CD4-positive, alpha-beta T cell (primary cell): ENCODE measurements around the gene UBE2E1. TPM values are rescaled to one million over a fixed set of nuclear protein-coding genes. Genes with fewer than 3 reads are reported as not detected.

ENCODE experiments used
- ATAC-seq: fragments of 200-7000 bp; cut with Tn5 transposase; one replicate; pipeline ENCODE4 v1.10.0; 2022; ENCODE audit warnings: mild to moderate bottlenecking; ENCODE audit not compliant: poor library complexity
- CTCF ChIA-PET: fragments of 350-600 bp; sonication (Branson Sonifier 250); formaldehyde crosslinking; loops from one replicate; lab custom pipeline; 2021; ENCODE audit warnings: antibody characterized with exemption, inconsistent platforms; lab: Charles Lee
- POLR2A ChIA-PET: fragments of 350-600 bp; sonication (Branson Sonifier 250); formaldehyde crosslinking; loops from one replicate; lab custom pipeline; 2021; ENCODE audit warnings: antibody characterized with exemption, inconsistent platforms; lab: Charles Lee
- DNase-seq, 14 experiments: peaks; one replicate each; pipeline ENCODE4 v3.0.0-alpha.2; 2013 to 2020; ENCODE audit warnings: mixed read lengths in 2 of 14
- H3K27ac ChIP-seq, 2 donors: one replicate each; pipeline versions ENCODE4 v1.5.1 to v1.7.0; 2013; ENCODE audit warnings: low read length in 2 of 2, low read depth in 1 of 2, mild to moderate bottlenecking in 1 of 2
- H3K27me3 ChIP-seq, 2 experiments: 1 replicate in 1 of 2; 2 replicates in 1 of 2; pipeline versions ENCODE4 v1.6.1 to v1.7.0; 2013; ENCODE audit warnings: low read length in 2 of 2, control low read depth in 1 of 2, mild to moderate bottlenecking in 1 of 2, moderate library complexity in 1 of 2; ENCODE audit not compliant: insufficient read depth in 2 of 2, control insufficient read depth in 1 of 2
- H3K36me3 ChIP-seq: one replicate; pipeline ENCODE4 v1.6.1; 2013; ENCODE audit warnings: low read length, control low read depth; ENCODE audit not compliant: insufficient read depth
- H3K4me1 ChIP-seq: one replicate; pipeline ENCODE4 v1.6.1; 2013; ENCODE audit warnings: low read length, control low read depth; ENCODE audit not compliant: insufficient read depth
- H3K4me3 ChIP-seq: one replicate; pipeline ENCODE4 v1.5.1; 2013; ENCODE audit warnings: mild to moderate bottlenecking, low read length, moderate library complexity
- H3K9me3 ChIP-seq, 2 experiments: 1 replicate in 1 of 2; 2 replicates in 1 of 2; pipeline versions ENCODE4 v1.6.1 to v1.7.0; 2013; ENCODE audit warnings: low read length in 2 of 2, mild to moderate bottlenecking in 2 of 2, control low read depth in 1 of 2, moderate library complexity in 1 of 2; ENCODE audit not compliant: control insufficient read depth in 1 of 2, insufficient read depth in 1 of 2
- H3K27ac Mint-ChIP-seq: one replicate; pipeline ENCODE4 v1.8.0; 2020; ENCODE audit warnings: mixed read lengths
- H3K27me3 Mint-ChIP-seq: one replicate; pipeline ENCODE4 v1.8.0; 2021; ENCODE audit warnings: mixed read lengths
- H3K36me3 Mint-ChIP-seq: one replicate; pipeline ENCODE4 v1.8.0; 2021; ENCODE audit warnings: low read depth, mixed read lengths
- H3K4me1 Mint-ChIP-seq: one replicate; pipeline ENCODE4 v1.8.0; 2021; ENCODE audit warnings: low read depth, mixed read lengths
- H3K4me3 Mint-ChIP-seq: one replicate; pipeline ENCODE4 v1.8.0; 2020; ENCODE audit warnings: mild to moderate bottlenecking, mixed read lengths
- H3K9me3 Mint-ChIP-seq: one replicate; pipeline ENCODE4 v1.8.0; 2020; ENCODE audit warnings: mixed read lengths
- CTCF ChIP-seq: fragments of 200-600 bp; IDR thresholded peaks from one replicate; pipeline ENCODE4 v1.8.0; 2022; ENCODE audit warnings: antibody characterized with exemption, mild to moderate bottlenecking
- intact Hi-C, 2 experiments: fragments of 100-400 bp; cut with DNase I in 1 of 2; cut with micrococcal nuclease in 1 of 2; formaldehyde crosslinking; loops; one replicate each; pipeline versions ENCODE4 v1.15.1 to v1.9.0; 2023 to 2025; cut with DNase I, micrococcal nuclease
- total RNA-seq, 174 experiments: library from RNA in 2 of 174; stranded (reverse) in 2 of 174; gene quantifications; one replicate each; pipeline ENCODE4 v1.2.3 and lab custom pipeline; 2021 to 2026

UBE2E1 gene
- total RNA-seq, 2 experiments from 2014 or later = 49.8 to 52.2 TPM

- Mint-ChIP-seq H3K4me3 (no peak overlapping the region), H3K9me3 (no peaks in the 10 kb centered on the region), H3K36me3 (no peaks in the 10 kb centered on the region), H3K27me3 (peaks cover 9% of the 10 kb centered on the region), H3K4me1 (no peaks in the 10 kb centered on the region), H3K27ac (no peak overlapping the region)
- no peak for DNase-seq
- H3K4me1 ChIP-seq = no peaks in the 10 kb centered on the region
- POLR2A ChIA-PET = no interaction called here
- no peaks in the 10 kb centered on the region for H3K36me3 ChIP-seq
- no peak overlapping the region for H3K4me3 ChIP-seq
- no peaks in the 10 kb centered on the region for H3K9me3 ChIP-seq
- CTCF ChIA-PET = no interaction called here
- intact Hi-C loops = no loop called here
- ATAC-seq = no peak
- no peaks in the 10 kb centered on the region for H3K27me3 ChIP-seq
- no peak overlapping the region for H3K27ac ChIP-seq
- no peak for TF ChIP-seq CTCF
These were observed 23.9 kb upstream of the UBE2E1 start for GRCh38 chr3:23781871-23782270.

GRCh38 chr3:23785097-23785645 lies 20.6 kb upstream of the UBE2E1 start:
- Histone ChIP-seq H3K27ac (no peak overlapping the region), H3K9me3 (no peaks in the 10 kb centered on the region), H3K4me3 (no peak overlapping the region), H3K4me1 (no peaks in the 10 kb centered on the region), H3K27me3 (no peaks in the 10 kb centered on the region), H3K36me3 (no peaks in the 10 kb centered on the region)
- no peak for TF ChIP-seq CTCF
- intact Hi-C loops = no loop called here
- H3K9me3 Mint-ChIP-seq = no peaks in the 10 kb centered on the region
- H3K4me3 Mint-ChIP-seq = no peak overlapping the region
- no peak overlapping the region for H3K27ac Mint-ChIP-seq
- peaks cover 6% of the 10 kb centered on the region for H3K27me3 Mint-ChIP-seq
- no peaks in the 10 kb centered on the region for H3K36me3 Mint-ChIP-seq
- DNase-seq (no peak), ATAC-seq (no peak)
- ChIA-PET CTCF (no interaction called here), POLR2A (no interaction called here)
- no peaks in the 10 kb centered on the region for H3K4me1 Mint-ChIP-seq

DNA sequence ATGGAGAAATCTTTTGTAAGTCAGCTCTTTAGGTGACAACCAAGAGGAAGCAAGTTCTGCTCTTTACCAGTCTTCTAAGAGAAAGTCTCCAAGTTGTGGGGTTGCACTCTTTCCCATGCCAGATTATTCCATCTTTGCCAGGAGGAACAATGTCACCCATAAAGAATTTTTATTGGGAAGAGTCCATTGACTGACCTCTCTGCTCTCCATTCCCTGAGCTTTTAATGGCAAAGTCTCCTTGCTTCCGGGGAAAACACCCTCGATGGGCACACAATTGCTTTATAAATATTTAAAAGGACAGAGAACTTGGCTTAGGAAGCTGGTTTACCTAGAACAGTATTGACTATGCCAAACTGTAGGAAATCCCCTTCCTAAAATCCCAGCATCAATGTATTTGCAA lies 19.9 kb upstream of the UBE2E1 start:
- intact Hi-C loops = no loop called here
- peaks cover 3% of the 10 kb centered on the region for H3K27me3 Mint-ChIP-seq
- no peaks in the 10 kb centered on the region for H3K9me3 Mint-ChIP-seq
- H3K9me3 ChIP-seq = no peaks in the 10 kb centered on the region
- H3K4me3 Mint-ChIP-seq = no peak overlapping the region
- H3K4me1 Mint-ChIP-seq = no peaks in the 10 kb centered on the region
- CTCF ChIA-PET = interaction anchor here (0.7 kb wide), 1 partner anchor 56 kb away, joined by 3 read pairs; no protein-coding TSS in a partner anchor
- H3K4me3 ChIP-seq = no peak overlapping the region
- no peak overlapping the region for H3K27ac Mint-ChIP-seq
- no peaks in the 10 kb centered on the region for H3K4me1 ChIP-seq
- DNase-seq (no peak), ATAC-seq (no peak)
- H3K27ac ChIP-seq = no peak overlapping the region
- H3K27me3 ChIP-seq = no peaks in the 10 kb centered on the region
- H3K36me3 ChIP-seq = no peaks in the 10 kb centered on the region
- POLR2A ChIA-PET = no interaction called here
- no peaks in the 10 kb centered on the region for H3K36me3 Mint-ChIP-seq
- no peak for TF ChIP-seq CTCF
